Measurements from ENCODE around the gene PLEK2. TPM values are rescaled to one million over a fixed set of nuclear protein-coding genes. Genes with fewer than 3 reads are reported as not detected.

Gene PLEK2
- polyA plus RNA-seq, 2 of the 4 experiments (the other 2 are of a cell fraction), result 14.6 to 14.7 TPM

DNA sequence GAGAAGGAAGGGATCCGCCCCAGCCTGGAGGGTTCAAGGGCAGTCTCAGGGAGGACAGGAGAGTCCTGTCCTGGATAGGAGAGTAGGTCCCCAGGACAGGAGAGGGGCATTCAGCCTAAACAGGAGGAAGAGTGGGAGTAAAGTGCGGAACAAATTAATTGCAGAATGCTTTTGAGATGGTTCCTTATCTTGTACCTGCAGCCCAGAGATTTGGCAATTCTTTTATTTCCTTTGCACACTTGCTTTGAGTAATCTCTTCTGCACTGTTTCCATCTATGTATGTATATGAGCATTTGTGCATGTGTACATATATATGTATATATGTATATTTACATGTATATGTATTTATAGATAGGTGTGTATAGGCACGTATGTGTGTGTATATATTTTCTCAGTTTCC, 22.7 kb downstream of the PLEK2 start:
- Histone ChIP-seq H3K4me3 (no peak overlapping the region), H3K4me2 (no peak overlapping the region), H3K27ac (no peak overlapping the region), H3K9me3 (no peaks in the 10 kb centered on the region), H3K4me1 (no peaks in the 10 kb centered on the region)
- ATAC-seq (no peak), FAIRE-seq (no peak), DNase-seq (ENCODE audit: low read depth in 1 of 2, low spot score in 1 of 2) (no peak)
- TF ChIP-seq EHMT2 (IDR thresholded peaks at IDR 0.05; ENCODE audit: low read depth) (no peak), JUN (IDR thresholded peaks at IDR 0.05) (no peak), HOXB5 (CRISPR knock-in tag; IDR thresholded peaks at IDR 0.05) (no peak), SREBF2 (IDR thresholded peaks at IDR 0.05) (no peak), ZNF302 (CRISPR knock-in tag; IDR thresholded peaks at IDR 0.05) (no peak), NFE2L2 (conservative IDR thresholded peaks at IDR 0.05; ENCODE audit: low read length) (no peak), HOXA7 (CRISPR knock-in tag; IDR thresholded peaks at IDR 0.05) (no peak), CBX8 (IDR thresholded peaks at IDR 0.05) (no peak), PBX3 (IDR thresholded peaks at IDR 0.05) (no peak), GATA3 (IDR thresholded peaks at IDR 0.05; ENCODE audit: borderline replicate concordance) (no peak), ZFP36 (IDR thresholded peaks at IDR 0.05; ENCODE audit: borderline replicate concordance, partially characterized antibody) (no peak), FOSL2 (IDR thresholded peaks at IDR 0.05) (no peak), FOSL2 (CRISPR knock-in tag; IDR thresholded peaks at IDR 0.05) (no peak), EP300 (IDR thresholded peaks at IDR 0.05) (no peak), MAFK (IDR thresholded peaks at IDR 0.05; ENCODE audit: partially characterized antibody) (no peak), ZSCAN20 (CRISPR knock-in tag; IDR thresholded peaks at IDR 0.05) (no peak), MYC (IDR thresholded peaks at IDR 0.05; ENCODE audit: borderline replicate concordance, low read length) (no peak), CHD2 (IDR thresholded peaks at IDR 0.05; ENCODE audit: low read length, partially characterized antibody) (no peak)
- TF ChIP-seq, protein P1, sequence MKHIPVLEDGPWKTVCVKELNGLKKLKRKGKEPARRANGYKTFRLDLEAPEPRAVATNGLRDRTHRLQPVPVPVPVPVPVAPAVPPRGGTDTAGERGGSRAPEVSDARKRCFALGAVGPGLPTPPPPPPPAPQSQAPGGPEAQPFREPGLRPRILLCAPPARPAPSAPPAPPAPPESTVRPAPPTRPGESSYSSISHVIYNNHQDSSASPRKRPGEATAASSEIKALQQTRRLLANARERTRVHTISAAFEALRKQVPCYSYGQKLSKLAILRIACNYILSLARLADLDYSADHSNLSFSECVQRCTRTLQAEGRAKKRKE (CRISPR knock-in tag; IDR thresholded peaks at IDR 0.05; ENCODE audit: low read depth), result no peak
- TF ChIP-seq, protein P2, sequence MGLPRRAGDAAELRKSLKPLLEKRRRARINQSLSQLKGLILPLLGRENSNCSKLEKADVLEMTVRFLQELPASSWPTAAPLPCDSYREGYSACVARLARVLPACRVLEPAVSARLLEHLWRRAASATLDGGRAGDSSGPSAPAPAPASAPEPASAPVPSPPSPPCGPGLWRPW (IDR thresholded peaks at IDR 0.05), result no peak
- ChIA-PET POLR2A (no interaction called here), CTCF (interaction anchor here (1.2 kb wide), 1 partner anchor 23 kb away, joined by 3 read pairs; the partner anchor contains the start of gene PLEK2)
- 90% methylated on average over 3 of the region's 3 CpGs for WGBS (ENCODE audit: missing lambda C conversion rate)

DNA sequence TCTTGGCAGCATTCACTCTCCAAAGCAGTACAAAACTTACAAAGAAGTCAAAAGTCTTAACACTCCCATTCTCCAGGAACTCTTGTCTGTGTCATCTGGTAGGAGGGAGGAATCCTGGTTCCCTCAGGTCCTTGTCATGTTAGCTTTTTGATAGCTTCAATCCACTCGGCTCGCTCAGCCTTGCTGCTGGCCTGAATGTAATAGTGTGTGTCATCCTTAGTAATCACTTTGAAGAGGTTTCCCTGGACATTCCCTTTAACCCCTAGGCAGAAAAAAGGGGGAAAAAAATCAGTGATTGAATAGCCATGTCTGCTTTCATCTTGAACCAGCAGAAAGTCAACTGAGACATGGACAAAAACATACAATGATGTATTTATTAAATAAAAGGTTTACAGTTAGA, 24.8 kb downstream of the PLEK2 start:
- ATAC-seq, result 0 out of 6 replicates have a peak, but pooled peaks of 1 of the 2 experiments have one; percentile 13
- no peak for DNase-seq (ENCODE audit: low read depth in 1 of 2, low spot score in 1 of 2)
- no peak overlapping the region for H3K27ac ChIP-seq
- TF ChIP-seq BHLHE40 (IDR thresholded peaks at IDR 0.05; ENCODE audit: low read depth, low read length) (no peak), MAX (IDR thresholded peaks at IDR 0.05) (no peak)
- no peak overlapping the region for H3K4me2 ChIP-seq
- no peaks in the 10 kb centered on the region for H3K4me1 ChIP-seq
- no peak for FAIRE-seq
- WGBS (ENCODE audit: missing lambda C conversion rate), result 28% methylated on average over 2 of the region's 2 CpGs
- POLR2A ChIA-PET, result no interaction called here
- H3K4me3 ChIP-seq, result no peak overlapping the region
- H3K9me3 ChIP-seq, result no peaks in the 10 kb centered on the region
- CTCF ChIA-PET, result interaction anchor here (0.7 to 2.4 kb wide), 2 partner anchors 10 to 27 kb away, joined by 3 to 9 read pairs; partner anchors contain the start of genes ATP6V1D and EIF2S1

DNA sequence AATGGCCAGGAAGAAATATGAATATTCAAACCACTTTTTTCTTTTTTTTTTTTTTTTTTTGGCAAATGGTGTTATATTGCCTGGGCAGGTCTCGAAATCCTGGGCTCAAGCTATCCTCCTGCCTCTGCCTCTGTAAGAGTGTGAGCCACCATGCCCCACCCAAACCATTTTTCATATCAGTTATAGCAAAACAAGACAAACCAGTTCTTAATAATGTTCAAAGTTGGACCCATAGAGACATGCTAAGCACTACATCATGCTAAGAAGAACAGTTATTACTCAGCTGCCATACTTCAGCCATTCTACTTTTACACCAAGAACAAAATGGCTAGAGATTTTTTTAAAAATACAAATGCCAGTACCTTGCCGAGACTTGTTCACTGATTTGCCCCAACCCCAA, 26.3 kb downstream of the PLEK2 start:
- FAIRE-seq (no peak), ATAC-seq (no peak), DNase-seq (ENCODE audit: low read depth in 1 of 2, low spot score in 1 of 2) (no peak)
- CTCF ChIA-PET, result interaction anchor here (0.6 to 2.4 kb wide), 3 partner anchors 26 to 186 kb away, joined by 3 to 9 read pairs (median 3); partner anchors contain the start of genes ATP6V1D and EIF2S1
- WGBS (ENCODE audit: missing lambda C conversion rate), result 100% methylated on average over 2 of the region's 2 CpGs
- no peaks in the 10 kb centered on the region for H3K4me1 ChIP-seq
- no peak overlapping the region for H3K27ac ChIP-seq
- no peak overlapping the region for H3K4me2 ChIP-seq
- H3K4me3 ChIP-seq, result no peak overlapping the region
- TF ChIP-seq POLR2AphosphoS2 (conservative IDR thresholded peaks at IDR 0.05; ENCODE audit: low read length), result no peak
- no peak for TF ChIP-seq NPAS2 (CRISPR knock-in tag; IDR thresholded peaks at IDR 0.05; ENCODE audit: borderline replicate concordance)
- TF ChIP-seq SREBF2 (IDR thresholded peaks at IDR 0.05), result no peak
- no peak for TF ChIP-seq NR3C1 (IDR thresholded peaks at IDR 0.05)
- POLR2A ChIA-PET, result interaction anchor here (0.7 kb wide), 1 partner anchor 250 kb away, joined by 4 read pairs; no protein-coding TSS in a partner anchor
- H3K9me3 ChIP-seq, result no peaks in the 10 kb centered on the region
